Activated CD4-positive, alpha-beta T cell treated with anti-CD3 and anti-CD28 coated beads, Interleukin-10, Interleukin-2, amounts not matched to agents 100 ng/mL and 50 ng/mL, durations not matched to agents 16 hours and 8 hours (primary cell): Measurements from ENCODE around the gene TMUB1.

ENCODE experiments used
- DNase-seq: peaks from one replicate; pipeline ENCODE4 v3.0.0-alpha.2; 2020

Gene TMUB1

DNA sequence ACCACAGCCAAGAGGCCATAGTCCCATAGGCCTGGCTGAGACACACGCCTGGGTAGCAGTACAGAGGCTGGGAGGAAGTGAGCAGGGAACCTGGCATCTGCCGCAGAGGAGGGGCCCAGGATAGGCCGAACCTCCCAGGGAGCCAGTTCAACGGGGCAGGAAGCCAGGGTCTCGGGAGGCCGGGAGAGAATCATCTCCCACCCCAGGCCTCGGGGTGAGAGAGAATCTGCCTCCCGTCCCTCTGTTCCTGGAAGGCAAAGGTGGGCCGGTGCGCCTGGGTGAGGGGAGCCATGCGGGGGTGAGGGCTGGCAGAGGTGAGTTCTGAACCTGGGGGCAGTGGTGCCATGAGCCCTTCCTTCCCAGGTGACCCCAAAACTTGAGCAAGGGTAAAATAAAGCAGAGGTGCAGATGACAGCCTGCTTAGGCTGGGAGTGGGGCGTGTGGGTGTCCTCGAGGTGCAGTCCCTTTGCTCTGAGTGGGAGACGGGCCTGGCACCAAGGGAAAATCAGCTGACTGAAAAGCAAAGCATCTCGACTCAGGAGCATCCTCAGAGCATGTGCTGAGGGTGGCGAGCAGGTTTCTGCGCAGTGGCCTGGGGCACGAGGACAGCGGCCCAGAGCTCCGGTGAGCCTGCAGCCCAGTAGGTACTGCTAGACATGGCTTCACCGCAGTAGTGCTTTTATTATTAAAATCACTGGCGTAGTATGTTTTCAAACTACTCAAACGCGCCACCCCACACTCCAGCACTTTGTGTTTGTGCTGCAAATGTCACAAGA is 18.5 kb upstream of the TMUB1 start:
- no peak for DNase-seq

DNA sequence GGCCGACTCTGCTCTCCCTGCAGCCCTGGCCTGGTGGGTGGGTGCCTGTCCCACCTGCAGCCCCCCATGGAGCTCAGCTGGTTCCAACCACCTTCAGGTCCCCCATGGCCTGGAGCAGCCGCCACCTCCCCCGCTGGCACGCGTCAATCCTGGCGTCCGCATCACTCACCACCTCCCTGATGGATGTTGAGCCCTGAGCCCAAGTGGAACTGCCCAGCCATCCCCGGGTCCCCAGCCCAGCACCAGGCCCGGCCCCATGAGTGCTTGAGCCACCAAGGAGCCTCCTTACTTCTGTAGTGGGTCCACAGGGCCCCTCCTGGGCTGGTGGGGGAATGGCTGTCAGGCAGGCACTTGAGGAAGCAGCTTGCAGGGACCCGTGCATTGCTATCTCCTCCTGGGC is 17.6 kb upstream of the TMUB1 start:
- no peak for DNase-seq

DNA sequence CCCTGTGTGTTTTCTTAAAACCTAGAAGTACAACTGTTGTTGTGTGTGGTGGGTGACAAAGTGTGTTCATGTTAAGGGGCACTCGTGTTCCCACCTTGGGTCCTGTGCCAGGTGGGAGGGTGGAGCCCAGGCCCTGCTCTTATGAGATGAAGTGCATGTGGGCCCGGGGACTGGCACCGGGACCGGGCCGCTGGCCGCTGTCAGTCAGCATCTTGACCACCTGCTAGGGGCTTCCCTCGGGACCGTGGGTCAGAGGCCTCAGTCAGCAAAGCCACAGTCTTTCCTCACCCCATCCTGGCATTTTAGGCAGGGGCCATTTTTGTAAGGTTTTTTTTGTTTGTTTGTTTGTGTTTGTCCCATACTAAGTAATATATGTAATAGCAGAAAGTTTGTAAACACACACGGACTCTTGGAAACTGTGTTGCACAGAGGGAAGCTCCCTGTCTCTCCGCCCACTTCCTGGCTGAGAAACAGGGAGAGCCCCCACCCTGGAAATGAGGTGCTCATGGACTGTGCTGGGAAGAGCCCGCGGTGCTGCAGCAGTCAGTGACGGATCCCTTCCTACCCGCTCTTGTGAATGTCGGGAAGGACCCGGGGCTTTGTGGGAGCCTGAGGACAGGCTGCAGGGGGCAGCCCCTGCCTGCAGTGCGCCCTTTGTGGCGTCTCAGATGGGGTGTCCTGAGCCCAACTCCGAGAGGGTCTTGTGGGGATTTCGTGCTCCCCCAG is 16.4 kb upstream of the TMUB1 start:
- no peak for DNase-seq

DNA sequence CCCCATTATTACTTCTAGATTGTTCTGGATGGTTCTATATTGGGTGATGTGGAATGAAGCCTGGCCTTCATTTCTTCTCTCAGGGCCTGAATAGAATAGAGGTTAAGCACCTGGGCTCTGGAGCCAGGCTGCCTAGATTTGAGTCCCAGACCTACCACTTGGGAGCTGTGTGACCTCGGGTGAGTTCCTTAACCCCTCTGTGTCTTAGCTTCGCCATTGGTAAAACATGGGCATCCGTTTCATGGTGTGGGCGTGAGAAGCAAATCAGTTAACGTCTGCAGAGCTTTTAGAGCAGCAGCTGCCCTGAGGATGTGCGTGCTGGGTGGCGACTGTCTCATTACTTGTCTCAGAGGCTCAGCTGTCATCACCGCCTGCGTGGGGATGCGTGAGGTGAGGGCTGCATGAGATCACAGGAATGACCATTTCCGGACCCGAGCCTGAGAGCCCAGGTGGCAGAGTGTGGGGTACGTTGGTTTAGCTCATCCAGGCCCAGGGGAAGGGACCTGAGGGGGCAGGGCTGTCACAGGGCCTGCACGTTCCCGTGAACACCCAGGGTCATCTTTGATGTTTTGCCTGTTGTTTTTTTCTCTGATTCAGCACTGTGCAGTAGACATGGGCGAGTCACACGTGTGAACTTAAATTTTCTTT is 12.7 kb upstream of the TMUB1 start:
- DNase-seq, result no peak

DNA sequence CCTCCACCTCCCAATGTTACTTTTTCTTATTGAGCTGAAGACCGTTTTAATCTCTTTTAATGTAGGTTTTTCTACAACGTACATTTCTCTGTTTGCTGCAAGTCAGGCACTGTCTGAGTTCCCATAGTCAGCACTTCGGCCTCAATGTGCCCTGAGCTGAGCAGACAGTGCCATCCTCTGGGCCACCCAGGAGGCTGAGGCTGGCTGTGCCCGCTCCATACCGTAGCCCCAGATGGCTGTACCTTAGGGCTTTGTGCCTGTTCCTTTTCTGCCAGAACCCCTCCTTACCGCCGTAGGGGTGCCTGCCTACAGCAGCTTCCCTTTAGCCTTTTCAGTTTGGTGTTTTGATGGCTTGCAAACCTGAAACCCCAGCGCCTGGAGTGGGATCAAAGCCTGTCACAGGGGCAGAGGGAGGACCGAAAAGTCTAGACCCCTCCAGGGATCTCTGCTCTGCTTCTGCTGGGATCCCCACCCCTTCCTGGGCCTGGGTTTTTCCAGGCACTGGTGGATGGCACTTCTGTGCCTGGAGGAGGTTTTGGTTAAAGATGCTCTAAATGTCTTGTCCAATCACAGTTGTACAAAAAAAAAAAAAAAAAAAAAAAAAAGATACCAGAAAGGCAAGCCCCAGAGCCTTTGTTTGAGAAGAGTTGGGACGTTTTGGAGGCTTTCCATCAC is 12.0 kb upstream of the TMUB1 start:
- no peak for DNase-seq

DNA sequence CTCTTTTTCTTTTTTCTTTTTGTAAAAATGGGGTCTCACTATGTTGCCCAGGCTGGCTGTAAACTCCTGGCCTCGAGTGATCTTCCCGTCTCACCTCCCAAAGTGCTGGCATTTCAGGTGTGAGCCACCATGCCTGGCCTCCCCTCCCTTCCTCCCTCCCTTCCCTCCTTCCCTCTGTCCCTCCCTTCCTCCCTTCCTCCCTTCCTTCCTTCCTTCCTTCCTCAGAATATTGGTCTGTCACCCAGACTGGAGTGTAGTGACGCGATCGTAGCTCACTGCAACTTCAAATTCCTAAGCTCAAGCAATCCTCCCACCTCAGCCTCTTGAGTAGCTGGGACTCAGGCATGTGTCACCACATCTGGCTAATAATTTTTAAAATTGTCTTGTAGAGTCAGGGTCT is 11.4 kb upstream of the TMUB1 start:
- DNase-seq, result no peak

DNA sequence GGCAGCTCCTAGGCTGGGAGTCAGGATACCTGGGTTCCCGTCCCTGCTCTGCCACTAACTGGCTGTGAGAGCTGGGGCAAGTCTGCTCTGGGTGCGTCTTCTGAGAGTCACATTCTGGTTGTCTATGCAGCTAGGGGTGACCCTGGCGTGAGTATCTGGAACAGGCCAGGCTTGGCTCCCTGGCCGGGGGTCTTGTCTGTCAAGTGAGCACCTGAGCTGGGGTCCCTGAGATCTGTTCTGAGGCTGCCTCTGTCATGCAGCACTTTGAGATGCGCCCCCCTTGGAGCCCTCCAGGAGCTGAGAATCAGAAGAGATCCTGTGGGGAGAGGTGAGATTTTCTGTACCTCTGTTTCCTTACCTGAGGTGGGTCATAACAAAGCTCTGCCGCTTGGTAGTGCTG is 10.5 kb upstream of the TMUB1 start:
- no peak for DNase-seq

DNA sequence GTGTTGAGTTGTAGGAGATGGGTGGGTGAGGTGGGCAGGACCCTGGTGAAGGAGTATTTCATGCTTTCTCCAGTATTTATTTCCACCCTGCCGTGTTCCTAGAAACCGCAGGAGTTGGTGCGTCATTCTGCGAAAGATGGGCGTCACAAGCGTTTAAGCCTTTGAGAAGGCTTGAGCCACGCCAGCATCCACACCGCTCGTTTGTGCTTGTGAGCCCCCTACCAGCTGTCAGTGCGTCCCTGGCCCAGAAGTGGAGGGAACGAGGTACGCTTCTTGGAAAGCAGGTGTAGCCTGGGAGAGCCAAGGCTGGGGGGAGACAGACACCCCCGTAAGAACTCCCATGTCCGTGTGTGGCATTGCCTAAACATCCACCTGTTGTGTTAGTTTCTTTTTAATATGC is 8.7 kb upstream of the TMUB1 start:
- DNase-seq, result no peak

DNA sequence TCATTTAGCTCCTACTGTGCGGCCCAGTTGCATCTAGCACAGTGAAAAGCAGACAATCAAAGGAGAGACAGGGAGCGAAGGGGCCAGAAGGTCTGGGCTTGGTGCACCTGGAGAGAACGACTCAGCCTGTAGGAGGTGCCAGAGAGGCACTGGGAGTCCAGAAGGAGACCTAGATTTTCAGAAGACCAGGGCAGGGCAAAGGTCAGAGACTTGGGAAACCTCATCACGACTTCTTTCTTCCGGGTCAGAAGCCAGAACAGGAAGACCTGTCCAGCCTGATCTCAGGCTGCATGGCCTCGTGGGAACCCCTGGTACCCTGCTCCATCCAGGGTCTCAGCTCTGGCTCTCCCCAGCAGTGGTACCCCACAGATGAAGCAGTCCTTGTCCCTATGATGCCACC is 8.1 kb upstream of the TMUB1 start:
- peak; percentile 37 for DNase-seq

DNA sequence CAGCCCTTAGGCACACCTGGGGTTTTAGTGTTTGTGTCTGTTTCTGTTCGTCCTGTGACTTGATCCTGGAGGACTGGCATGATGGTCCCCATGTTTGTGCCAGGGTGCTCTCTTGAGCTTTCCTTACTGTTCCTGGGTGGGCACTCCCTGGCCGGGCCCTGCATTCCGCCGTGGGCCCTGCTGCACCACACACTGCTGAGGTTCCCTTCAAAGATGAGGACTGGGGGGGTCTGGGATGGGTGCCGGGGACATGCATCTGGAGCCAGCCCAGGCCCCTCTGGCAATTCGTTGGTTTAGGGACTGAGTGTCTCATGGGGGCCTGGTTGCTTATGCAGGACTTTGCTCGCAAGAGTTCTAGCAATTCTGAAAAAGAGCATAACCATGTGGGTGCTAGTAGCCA is 7.7 kb upstream of the TMUB1 start:
- DNase-seq, result no peak

DNA sequence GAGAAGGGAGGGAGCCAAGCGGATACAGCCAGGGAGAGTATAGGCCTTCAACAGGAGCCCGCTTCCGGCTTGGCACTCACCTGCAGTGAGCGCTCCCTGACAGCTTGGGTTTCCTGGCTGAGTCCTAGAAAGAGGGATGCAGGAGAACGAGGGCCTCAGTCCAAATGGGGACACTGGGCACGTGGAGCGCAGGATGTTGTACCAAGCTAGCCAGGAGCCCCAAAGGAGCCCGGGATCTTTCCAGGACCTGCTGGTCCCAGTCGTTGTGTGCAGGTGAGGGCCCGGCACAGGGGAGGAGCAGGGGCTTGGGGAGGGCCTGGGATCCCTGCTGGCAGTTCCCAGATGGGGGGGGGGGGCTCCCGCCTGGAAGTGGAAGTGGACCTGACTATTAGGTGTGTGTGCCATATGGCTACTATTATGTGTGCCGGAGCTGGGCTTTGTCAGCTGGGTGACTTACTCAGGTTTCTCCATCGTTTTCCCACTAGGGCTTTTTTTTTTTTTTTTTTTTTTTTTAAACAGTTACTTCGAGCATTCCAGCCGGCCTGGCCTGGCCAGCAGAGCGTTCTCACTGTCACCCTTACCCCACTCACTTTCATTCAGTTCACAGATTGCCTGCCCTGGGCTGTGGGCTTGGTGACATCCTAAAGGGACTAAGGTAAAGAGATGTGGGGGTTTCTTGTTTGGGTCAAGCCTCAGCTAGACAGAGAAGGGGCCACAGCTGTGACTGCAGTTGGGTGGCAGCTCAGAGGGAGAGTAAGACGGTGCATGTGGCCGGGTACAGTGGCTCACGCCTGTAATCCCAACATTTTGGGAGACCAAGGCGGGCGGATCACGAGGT is 6.8 kb upstream of the TMUB1 start:
- no peak for DNase-seq

DNA sequence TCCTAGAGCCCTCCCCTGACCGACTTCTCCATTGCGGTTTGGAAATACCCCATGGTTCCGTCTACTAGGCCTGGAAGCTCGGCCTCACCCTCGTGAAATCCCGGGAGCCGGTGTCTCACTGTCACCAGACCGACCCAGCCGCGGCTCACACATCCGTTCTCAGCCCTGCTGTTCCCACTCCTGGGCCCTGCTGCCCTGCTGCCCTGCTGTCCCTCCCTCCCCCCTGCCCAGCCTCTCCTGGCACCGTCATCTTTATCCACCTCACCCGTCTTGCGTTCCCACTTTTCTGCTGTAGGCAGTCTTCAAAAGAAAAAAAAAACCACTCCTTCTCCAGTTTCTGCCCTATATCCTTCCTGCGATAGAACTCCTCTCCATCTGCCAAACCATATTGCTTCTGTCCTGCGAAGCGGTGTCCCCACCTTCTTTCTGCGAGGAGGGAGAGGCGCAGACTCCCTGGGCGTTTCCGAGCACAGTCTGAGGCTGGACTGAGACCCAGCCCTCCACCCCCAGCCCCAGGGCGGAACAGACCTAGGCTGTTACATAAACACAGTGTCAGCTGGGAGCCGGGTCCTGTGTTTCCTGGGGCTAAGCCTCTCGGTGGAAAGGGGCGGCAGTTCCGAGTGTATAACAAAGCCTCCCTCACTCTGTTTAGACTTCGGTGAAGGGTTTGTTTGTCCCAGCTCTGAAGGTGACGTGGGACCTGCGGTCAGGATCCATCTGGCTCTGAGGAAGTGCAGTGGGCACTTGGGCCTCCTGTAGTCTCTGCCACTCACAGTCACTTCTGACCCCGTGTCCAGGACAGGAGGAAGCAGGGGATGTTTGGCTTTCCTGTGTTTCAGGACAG is 5.8 kb upstream of the TMUB1 start:
- DNase-seq, result no peak

DNA sequence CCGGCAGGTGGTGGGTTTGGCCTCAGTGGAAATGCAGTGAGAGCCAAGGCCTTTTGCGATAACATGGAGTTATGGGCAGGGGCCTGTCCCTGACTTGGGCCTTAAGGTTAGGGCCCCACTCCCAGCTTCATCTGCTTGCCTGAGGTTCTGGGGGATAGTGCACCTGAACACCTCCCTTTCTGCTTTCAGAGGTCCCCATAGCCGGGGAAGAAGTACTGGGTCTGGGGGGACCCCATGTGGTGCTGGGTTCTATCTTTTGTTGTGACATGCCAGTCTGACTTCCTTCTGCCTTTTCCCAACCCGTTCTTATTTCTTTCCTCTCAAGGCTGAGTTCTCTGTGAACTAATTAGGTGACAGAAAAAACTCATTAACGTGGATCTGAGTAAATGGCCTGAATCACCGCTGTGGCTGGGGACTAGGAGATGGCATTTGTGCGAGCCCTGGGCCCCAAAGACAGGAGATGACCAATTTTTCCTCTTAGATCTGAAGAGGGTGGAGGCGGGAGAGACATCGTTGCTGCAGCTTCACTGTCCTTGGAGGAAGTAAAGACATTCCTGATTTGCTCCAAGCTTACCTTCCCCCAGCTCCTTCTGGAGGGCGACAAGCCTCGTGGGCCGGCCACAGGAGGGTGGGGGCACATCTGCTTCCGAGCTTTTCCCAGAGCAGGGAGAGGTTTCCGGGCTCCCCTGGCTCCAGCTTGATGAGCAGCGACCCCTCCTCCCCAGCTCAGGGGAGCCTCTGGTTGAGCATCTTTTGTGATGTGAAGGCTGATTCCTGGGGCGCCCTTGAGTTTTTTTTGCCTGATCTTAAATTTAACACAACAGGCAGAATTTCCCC is 4.9 kb upstream of the TMUB1 start:
- DNase-seq, result no peak

DNA sequence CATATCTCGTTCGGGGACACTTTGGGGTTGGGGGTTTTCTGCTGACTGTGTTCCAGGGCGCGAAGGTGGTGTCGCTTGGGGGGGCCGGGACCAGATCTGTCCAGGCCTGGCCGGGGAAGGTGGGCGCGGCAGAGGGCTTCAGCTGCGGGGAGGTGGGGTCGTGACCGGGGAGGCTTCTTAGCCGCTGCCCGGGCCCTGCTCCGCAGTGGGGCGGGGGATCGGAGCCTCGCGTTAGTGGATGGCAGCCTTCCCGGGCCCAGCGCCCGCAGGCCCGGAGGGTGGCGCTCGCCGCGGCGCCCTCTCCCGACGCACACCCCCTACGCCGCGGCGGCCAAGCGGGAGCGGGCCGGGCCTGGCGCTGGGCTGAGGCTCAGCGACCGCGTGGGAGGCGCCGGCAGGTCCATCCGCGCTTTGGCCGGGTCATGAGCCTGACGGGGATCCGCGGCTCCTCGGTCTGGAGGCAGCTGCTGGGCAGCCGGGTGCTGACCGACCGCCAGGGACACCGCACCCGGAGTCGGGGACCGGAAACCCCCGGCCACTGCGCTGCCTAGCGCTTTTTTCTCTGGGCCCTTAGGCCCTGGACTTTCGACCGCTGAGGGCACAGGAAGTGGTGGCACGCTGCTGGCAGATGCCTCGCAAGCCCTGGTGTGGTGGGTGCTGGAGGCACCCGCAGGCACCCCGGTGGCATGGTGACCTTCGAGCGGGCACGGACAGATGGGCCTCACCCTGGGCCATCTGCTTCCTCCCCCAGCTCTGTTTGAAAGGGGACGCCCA is 4.1 kb upstream of the TMUB1 start:
- peak; percentile 53 for DNase-seq

DNA sequence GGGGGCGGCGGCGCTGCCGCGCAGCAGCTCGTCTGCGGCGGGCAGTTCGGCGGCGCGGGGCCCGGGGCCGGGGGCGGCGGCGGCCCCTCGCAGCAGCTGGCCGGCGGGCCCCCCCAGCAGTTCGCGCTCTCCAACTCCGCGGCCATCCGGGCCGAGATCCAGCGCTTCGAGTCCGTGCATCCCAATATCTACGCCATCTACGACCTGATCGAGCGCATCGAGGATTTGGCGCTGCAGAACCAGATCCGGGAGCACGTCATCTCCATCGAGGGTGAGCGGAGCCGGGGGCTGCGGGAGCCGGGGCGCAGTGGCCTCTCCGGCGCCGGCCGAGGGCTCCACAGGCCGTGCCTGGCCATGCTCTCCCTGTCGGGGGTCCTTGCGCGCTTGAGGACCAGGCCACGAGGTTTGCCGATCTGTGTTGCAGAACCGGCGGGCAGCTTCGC is 3.5 kb upstream of the TMUB1 start:
- DNase-seq, result peak; percentile 41

DNA sequence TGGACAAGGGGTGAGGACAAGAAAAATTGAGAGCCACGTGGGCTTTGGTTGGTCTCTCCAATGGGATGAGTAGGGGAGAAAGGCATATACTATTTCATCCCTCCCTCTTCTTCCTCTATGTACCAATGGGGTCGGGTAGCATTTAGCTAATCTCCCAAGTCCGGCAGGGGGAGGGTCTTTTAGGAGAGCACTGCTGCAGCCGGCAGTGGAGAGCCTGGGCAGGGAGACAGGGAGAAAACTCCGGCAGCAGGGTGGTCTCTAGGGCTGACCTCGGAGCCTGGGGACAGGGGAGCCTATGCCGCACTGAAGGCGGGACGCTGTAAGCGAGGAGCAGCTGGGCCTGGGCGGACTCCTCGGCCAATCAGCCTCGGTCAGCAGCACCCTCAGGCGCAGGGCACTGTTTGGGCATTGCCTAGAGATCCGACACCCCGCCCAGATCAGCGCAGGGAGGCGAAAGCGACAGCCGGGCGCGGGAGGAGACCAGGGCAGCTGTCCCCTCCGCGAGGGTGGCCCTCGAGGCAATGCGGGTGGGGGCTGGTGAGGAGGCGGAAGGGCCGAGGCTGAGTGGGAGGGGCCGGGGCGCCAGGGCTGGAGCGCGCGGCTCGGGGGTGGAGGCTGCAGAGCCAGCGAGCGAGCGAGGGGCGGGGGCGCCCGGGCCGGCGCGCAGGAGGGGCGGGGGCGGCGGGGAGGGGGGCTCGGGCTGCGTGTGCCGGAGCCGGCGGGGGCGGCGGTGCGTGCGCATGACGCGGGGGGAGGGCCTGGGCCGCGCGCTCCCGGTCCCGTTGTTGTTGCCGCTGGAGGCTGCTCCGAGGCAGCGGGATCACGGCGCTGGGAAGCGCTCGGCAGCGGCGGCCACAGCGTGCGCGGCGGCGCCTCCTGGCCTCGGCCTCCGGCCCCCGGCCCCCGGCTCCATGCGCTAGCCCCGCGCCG is 2.7 kb upstream of the TMUB1 start, which contains the start of gene AGAP3:
Gene AGAP3 (plus strand): TSS at position 785 of the 930 bp plus-strand sequence. CDS start 267 bp downstream, outside the sequence.
- DNase-seq, result peak; percentile 75

DNA sequence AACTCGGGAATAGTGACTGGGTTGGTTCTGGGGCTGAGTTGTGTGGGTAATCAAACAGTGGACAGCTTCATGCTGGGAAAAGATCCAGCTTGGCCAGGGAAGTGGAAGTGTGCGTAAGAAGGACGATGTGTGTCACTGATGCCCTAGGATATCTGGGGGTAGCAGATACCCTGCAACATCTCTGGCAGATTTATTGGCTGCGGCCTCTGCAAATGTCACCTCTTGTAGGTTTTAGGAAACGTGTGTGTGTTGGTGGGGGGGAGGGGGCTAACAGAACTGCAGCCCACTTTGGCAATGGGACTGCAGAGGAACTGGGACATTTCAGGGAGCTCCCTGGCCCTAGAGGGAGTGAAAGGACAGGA is 2.0 kb upstream of the TMUB1 start:
- no peak for DNase-seq

DNA sequence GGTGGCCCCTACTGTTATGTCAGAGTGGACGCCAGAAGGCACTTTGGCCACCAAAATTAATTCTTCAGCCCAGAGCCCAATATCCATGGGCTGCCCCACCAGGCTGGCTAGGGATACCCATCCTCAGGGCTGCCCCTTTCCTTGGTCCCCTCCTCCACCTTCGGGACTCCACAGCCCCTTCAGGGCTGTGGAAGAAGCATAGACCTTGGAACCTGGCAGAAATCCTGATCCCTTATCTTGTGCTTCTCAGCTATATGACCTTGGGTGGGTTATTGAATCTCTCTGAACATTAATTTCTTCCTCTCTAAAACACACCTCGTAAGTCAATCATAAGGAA is 499 bp upstream of the TMUB1 start:
- no peak for DNase-seq
